Osteocyte (in vitro differentiated cells): ENCODE measurements around the gene AMDHD1. TPM values are rescaled to one million over a fixed set of nuclear protein-coding genes. Genes with fewer than 3 reads are reported as not detected.

ENCODE experiments used
- DNase-seq: peaks from one replicate; pipeline ENCODE4 v3.0.0; 2021; ENCODE audit warnings: mixed read lengths; ENCODE audit not compliant: unreplicated experiment; ENCODE audit errors: extremely low spot score
- H3K27ac Mint-ChIP-seq: one replicate; pipeline ENCODE4 v1.8.0; 2021; ENCODE audit warnings: mild to moderate bottlenecking, mixed read lengths; ENCODE audit not compliant: unreplicated experiment
- H3K27me3 Mint-ChIP-seq: one replicate; pipeline ENCODE4 v1.8.0; 2021; ENCODE audit warnings: mixed read lengths; ENCODE audit not compliant: unreplicated experiment
- H3K36me3 Mint-ChIP-seq: one replicate; pipeline ENCODE4 v1.8.0; 2021; ENCODE audit warnings: mixed read lengths; ENCODE audit not compliant: unreplicated experiment
- H3K4me1 Mint-ChIP-seq: one replicate; pipeline ENCODE4 v1.8.0; 2021; ENCODE audit warnings: mixed read lengths; ENCODE audit not compliant: unreplicated experiment
- H3K4me3 Mint-ChIP-seq: one replicate; pipeline ENCODE4 v1.8.0; 2021; ENCODE audit warnings: mild to moderate bottlenecking, moderate library complexity, mixed read lengths; ENCODE audit not compliant: unreplicated experiment
- H3K9me3 Mint-ChIP-seq: one replicate; pipeline ENCODE4 v1.8.0; 2021; ENCODE audit warnings: mixed read lengths; ENCODE audit not compliant: unreplicated experiment
- total RNA-seq: library from RNA; stranded (reverse); gene quantifications from 2 replicates; pipeline ENCODE4 v1.2.1, GENCODE V29; 2021
- TF ChIP-seq, protein P1 (sequence below): fragments of 200-600 bp; sonication (generic); IDR thresholded peaks from 2 replicates; pipeline ENCODE4 v1.5.0; 2021; ENCODE audit warnings: antibody characterized with exemption, mild to moderate bottlenecking, moderate library complexity

Gene AMDHD1
- total RNA-seq, 1 donor from 2014 or later, result not detected

GRCh38 chr12:95978351-95978750 is 35.2 kb downstream of the AMDHD1 start:
- TF ChIP-seq, protein P1, sequence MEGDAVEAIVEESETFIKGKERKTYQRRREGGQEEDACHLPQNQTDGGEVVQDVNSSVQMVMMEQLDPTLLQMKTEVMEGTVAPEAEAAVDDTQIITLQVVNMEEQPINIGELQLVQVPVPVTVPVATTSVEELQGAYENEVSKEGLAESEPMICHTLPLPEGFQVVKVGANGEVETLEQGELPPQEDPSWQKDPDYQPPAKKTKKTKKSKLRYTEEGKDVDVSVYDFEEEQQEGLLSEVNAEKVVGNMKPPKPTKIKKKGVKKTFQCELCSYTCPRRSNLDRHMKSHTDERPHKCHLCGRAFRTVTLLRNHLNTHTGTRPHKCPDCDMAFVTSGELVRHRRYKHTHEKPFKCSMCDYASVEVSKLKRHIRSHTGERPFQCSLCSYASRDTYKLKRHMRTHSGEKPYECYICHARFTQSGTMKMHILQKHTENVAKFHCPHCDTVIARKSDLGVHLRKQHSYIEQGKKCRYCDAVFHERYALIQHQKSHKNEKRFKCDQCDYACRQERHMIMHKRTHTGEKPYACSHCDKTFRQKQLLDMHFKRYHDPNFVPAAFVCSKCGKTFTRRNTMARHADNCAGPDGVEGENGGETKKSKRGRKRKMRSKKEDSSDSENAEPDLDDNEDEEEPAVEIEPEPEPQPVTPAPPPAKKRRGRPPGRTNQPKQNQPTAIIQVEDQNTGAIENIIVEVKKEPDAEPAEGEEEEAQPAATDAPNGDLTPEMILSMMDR, result no peak
- H3K27ac Mint-ChIP-seq, result no peak overlapping the region
- no peak for DNase-seq
- H3K4me1 Mint-ChIP-seq, result no peaks in the 10 kb centered on the region
- H3K27me3 Mint-ChIP-seq, result no peaks in the 10 kb centered on the region
- H3K4me3 Mint-ChIP-seq, result no peak overlapping the region
- H3K36me3 Mint-ChIP-seq, result no peaks in the 10 kb centered on the region
- no peaks in the 10 kb centered on the region for H3K9me3 Mint-ChIP-seq

DNA sequence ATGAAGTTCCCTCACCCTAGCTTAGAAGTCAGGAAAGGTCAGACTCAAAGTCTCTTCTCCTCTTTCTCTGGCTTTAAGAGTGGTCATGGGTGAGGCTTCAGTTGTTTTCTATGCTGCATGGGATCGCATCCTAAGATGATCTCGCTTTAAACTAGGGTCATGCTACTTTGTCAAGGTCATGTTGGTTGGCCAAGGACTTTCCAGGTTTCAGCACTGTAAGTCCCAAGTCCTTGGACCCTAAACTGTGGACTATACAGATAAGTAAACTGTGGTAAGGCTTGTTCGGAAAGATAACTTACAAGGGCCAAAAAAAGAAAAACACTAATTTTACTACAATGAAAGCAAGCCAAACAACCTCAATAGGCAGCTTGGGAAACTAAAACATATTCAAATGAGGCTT is 35.6 kb downstream of the AMDHD1 start:
- TF ChIP-seq, protein P1, result no peak
- Mint-ChIP-seq H3K4me3 (no peak overlapping the region), H3K36me3 (no peaks in the 10 kb centered on the region), H3K27me3 (no peaks in the 10 kb centered on the region), H3K9me3 (no peaks in the 10 kb centered on the region), H3K27ac (no peak overlapping the region), H3K4me1 (no peaks in the 10 kb centered on the region)
- DNase-seq, result no peak

- Mint-ChIP-seq H3K4me1 (no peaks in the 10 kb centered on the region), H3K4me3 (no peak overlapping the region), H3K9me3 (no peaks in the 10 kb centered on the region), H3K27ac (no peak overlapping the region), H3K27me3 (no peaks in the 10 kb centered on the region), H3K36me3 (no peaks in the 10 kb centered on the region)
- TF ChIP-seq, protein P1, result no peak
- DNase-seq, result no peak
Measured at GRCh38 chr12:95980437-95980836, 37.3 kb downstream of the AMDHD1 start.

- TF ChIP-seq, protein P1, result no peak
- H3K4me1 Mint-ChIP-seq, result peaks cover 2% of the 10 kb centered on the region
- no peak for DNase-seq
- H3K36me3 Mint-ChIP-seq, result no peaks in the 10 kb centered on the region
- no peak overlapping the region for H3K4me3 Mint-ChIP-seq
- no peaks in the 10 kb centered on the region for H3K27me3 Mint-ChIP-seq
- no peaks in the 10 kb centered on the region for H3K9me3 Mint-ChIP-seq
- H3K27ac Mint-ChIP-seq, result no peak overlapping the region
Measured at GRCh38 chr12:95982602-95983001, 39.5 kb downstream of the AMDHD1 start.

DNA sequence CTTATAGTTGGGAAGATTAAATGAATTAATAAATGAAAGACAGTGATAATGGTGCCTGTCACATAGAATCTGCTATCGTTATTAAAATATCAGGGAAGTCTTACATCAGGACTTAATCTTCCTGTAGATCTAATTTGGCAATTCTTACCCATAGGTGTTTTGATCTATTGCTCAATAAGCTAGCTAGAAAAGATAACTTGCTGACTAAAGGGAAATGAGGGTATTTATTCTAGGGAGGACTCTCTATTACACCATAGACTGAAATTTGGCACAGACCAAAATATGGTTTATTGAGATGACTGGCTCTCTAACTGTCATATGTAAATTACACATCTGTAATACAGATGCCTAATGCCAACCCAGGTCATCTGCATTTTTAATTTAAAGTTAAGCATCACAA is 41.6 kb downstream of the AMDHD1 start:
- H3K27me3 Mint-ChIP-seq, result peaks cover 8% of the 10 kb centered on the region
- no peak overlapping the region for H3K4me3 Mint-ChIP-seq
- DNase-seq, result no peak
- H3K4me1 Mint-ChIP-seq, result peaks cover 2% of the 10 kb centered on the region
- TF ChIP-seq, protein P1, result no peak
- no peak overlapping the region for H3K27ac Mint-ChIP-seq
- H3K9me3 Mint-ChIP-seq, result no peaks in the 10 kb centered on the region
- H3K36me3 Mint-ChIP-seq, result no peaks in the 10 kb centered on the region
